ENCODE measurements around the gene FCRLA. TPM values are rescaled to one million over a fixed set of nuclear protein-coding genes. Genes with fewer than 3 reads are reported as not detected.
A peak's percentile ranks its signal among the peaks of the same experiment; 100 is the strongest.

FCRLA gene
- total RNA-seq, 4 donors from 2014 or later, result not detected

DNA sequence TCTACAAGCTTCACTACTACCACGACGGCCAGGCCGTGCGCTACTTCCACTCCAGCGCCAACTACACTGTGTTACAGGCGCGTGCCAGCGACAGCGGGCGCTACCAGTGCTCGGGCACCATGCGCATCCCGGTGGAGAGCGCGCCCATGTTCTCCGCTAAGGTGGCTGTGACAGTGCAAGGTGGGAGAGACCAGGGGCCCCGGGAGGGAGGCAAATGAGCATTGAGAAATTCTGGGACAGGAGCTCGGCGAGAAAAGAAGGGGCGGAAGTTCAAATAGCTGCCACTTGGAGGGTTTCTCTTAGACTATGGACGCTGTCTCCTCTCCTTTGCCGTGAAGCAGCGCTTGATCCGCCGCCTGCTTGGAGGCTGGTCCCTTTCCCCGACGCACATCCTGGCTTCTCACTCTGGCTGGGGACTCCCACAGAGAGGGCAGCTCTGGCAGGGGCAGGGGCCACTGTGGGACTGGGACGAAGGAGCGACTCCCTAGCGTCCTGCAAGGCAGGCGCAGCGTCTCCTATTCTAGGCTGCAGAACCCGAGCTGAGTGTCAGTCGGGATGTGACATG is 19.0 kb downstream of the FCRLA start:
- H3K4me1 ChIP-seq, result peaks cover 0 to 22% (median 4%) of the 10 kb centered on the region in 3 donors
- WGBS, 2 donors (ENCODE audit: low coverage in 1 of 2), result 0 to 3% methylated on average over 4 to 8 of the region's 34 CpGs
- peak; percentile 41 for ATAC-seq

GRCh38 chr1:161726473-161727255 is 19.6 kb downstream of the FCRLA start:
- peaks cover 0 to 22% (median 4%) of the 10 kb centered on the region in 3 donors for H3K4me1 ChIP-seq
- peaks cover 17% of the 10 kb centered on the region for H3K27me3 ChIP-seq
- H3K4me3 ChIP-seq, result peak overlapping the region; percentile 68 to 87
- peak overlapping the region in 3 of 4 donors; percentile 82 to 85 (median 84) for H3K27ac ChIP-seq
- WGBS, 2 donors (ENCODE audit: low coverage in 1 of 2), result no CpG with 5 or more reads among the region's 83 CpGs
- H3K9me3 ChIP-seq, result no peaks in the 10 kb centered on the region
- H3K36me3 ChIP-seq, result no peaks in the 10 kb centered on the region
- TF ChIP-seq POLR2A (IDR thresholded peaks at IDR 0.05), result peak; percentile 64 to 73
- TF ChIP-seq POLR2AphosphoS5 (IDR thresholded peaks at IDR 0.05), result no peak
- peak in 1 of 4 experiments; percentile 29 for TF ChIP-seq CTCF (IDR thresholded peaks at IDR 0.05)
- TF ChIP-seq EP300 (IDR thresholded peaks at IDR 0.05), result no peak
- ATAC-seq, result peak; percentile 87

More for the DNA sequence above, 19.0 kb downstream of the FCRLA start:
- Histone ChIP-seq H3K36me3 (no peaks in the 10 kb centered on the region), H3K27ac (peak overlapping the region in 3 of 4 donors; percentile 82 to 85 (median 84)), H3K9me3 (no peaks in the 10 kb centered on the region), H3K4me3 (peak overlapping the region; percentile 68 to 87), H3K27me3 (peaks cover 23% of the 10 kb centered on the region)
- TF ChIP-seq CTCF (IDR thresholded peaks at IDR 0.05), result peak in 3 of 4 experiments; percentile 34 to 46 (median 34)
- TF ChIP-seq POLR2A (IDR thresholded peaks at IDR 0.05), result no peak

- TF ChIP-seq POLR2A (IDR thresholded peaks at IDR 0.05) (no peak), CTCF (IDR thresholded peaks at IDR 0.05) (no peak), EP300 (IDR thresholded peaks at IDR 0.05) (no peak), POLR2AphosphoS5 (IDR thresholded peaks at IDR 0.05) (no peak)
- WGBS, 2 donors (ENCODE audit: low coverage in 1 of 2), result 27 to 39% methylated on average over 5 to 7 of the region's 38 CpGs
- H3K4me3 ChIP-seq, result peak overlapping the region; percentile 68 to 87
- no peaks in the 10 kb centered on the region for H3K36me3 ChIP-seq
- no peak for ATAC-seq
- peak overlapping the region in 3 of 4 donors; percentile 82 to 85 (median 84) for H3K27ac ChIP-seq
- H3K9me3 ChIP-seq, result no peaks in the 10 kb centered on the region
- peaks cover 0 to 22% (median 4%) of the 10 kb centered on the region in 3 donors for H3K4me1 ChIP-seq
- H3K27me3 ChIP-seq, result peaks cover 10% of the 10 kb centered on the region
Measured at GRCh38 chr1:161727256-161727924, 20.4 kb downstream of the FCRLA start.

DNA sequence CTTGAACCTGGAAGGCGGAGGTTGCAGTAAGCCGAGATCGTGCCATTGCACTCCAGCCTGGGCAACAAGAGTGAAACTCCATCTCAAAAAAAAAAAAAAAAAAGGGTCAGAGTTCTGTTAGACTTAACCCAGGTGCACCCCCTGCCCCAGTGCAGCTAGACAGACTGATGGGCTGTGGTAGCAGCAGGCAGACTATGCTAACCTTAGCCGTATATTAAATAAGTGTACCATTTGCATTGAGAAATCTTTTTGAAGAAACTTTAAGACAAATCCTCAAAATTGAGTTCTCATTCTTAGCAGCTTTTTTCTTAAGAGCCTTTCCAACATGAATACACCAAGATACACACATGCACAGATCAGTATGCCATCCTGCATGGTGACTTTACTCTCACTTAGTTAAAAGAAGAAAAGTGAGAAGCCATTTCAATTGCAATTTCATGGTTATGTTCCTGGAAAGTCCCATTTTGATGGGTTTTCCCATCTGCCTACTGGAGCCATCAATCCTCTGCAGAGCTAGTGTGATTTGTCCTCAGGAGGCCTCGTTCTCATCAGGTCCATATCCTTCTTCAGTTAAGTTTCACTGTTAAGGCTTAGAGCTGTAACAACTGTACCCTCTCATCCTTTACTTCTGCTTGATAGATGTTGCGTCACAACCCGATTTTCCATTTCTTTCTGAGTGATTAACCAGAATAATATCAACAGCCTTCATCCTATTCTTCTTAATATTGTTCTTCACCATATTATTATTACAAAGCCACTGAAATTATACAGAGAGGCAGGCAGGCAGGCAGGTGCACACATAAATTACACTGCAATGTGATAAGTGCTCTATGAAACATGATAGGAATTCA is 21.6 kb downstream of the FCRLA start:
- Histone ChIP-seq H3K36me3 (no peaks in the 10 kb centered on the region), H3K4me1 (peaks cover 0 to 22% (median 4%) of the 10 kb centered on the region in 3 donors), H3K27me3 (peaks cover 4% of the 10 kb centered on the region), H3K4me3 (no peak overlapping the region), H3K9me3 (no peaks in the 10 kb centered on the region), H3K27ac (no peak overlapping the region)
- 73 to 93% methylated on average over 4 of the region's 7 CpGs for WGBS, 2 donors (ENCODE audit: low coverage in 1 of 2)
- no peak for TF ChIP-seq POLR2AphosphoS5 (IDR thresholded peaks at IDR 0.05)
- no peak for TF ChIP-seq POLR2A (IDR thresholded peaks at IDR 0.05)
- TF ChIP-seq EP300 (IDR thresholded peaks at IDR 0.05), result no peak
- TF ChIP-seq CTCF (IDR thresholded peaks at IDR 0.05), result no peak
- ATAC-seq, result no peak

Data from gastroesophageal sphincter (tissue), 4 donors.